ENCODE data around the gene ESD.
"Not testable (repeated sequence)": the region's sequence is repeated elsewhere in the genome, so short reads cannot be mapped to it uniquely, and the experiment has no call there.

GRCh38 chr13:46769925-46770324 lies 27.0 kb downstream of the ESD start:
- TF ChIP-seq, protein P1, sequence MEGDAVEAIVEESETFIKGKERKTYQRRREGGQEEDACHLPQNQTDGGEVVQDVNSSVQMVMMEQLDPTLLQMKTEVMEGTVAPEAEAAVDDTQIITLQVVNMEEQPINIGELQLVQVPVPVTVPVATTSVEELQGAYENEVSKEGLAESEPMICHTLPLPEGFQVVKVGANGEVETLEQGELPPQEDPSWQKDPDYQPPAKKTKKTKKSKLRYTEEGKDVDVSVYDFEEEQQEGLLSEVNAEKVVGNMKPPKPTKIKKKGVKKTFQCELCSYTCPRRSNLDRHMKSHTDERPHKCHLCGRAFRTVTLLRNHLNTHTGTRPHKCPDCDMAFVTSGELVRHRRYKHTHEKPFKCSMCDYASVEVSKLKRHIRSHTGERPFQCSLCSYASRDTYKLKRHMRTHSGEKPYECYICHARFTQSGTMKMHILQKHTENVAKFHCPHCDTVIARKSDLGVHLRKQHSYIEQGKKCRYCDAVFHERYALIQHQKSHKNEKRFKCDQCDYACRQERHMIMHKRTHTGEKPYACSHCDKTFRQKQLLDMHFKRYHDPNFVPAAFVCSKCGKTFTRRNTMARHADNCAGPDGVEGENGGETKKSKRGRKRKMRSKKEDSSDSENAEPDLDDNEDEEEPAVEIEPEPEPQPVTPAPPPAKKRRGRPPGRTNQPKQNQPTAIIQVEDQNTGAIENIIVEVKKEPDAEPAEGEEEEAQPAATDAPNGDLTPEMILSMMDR (IDR thresholded peaks at IDR 0.05): not testable (repeated sequence)
- TF ChIP-seq POLR2A (IDR thresholded peaks at IDR 0.05): not testable (repeated sequence)
